ENCODE data around the gene PHF3. TPM values are rescaled to one million over a fixed set of nuclear protein-coding genes. Genes with fewer than 3 reads are reported as not detected.

PHF3 gene
- total and polyA plus RNA-seq, 2 experiments from 2014 or later = 15.3 to 34.7 TPM

DNA sequence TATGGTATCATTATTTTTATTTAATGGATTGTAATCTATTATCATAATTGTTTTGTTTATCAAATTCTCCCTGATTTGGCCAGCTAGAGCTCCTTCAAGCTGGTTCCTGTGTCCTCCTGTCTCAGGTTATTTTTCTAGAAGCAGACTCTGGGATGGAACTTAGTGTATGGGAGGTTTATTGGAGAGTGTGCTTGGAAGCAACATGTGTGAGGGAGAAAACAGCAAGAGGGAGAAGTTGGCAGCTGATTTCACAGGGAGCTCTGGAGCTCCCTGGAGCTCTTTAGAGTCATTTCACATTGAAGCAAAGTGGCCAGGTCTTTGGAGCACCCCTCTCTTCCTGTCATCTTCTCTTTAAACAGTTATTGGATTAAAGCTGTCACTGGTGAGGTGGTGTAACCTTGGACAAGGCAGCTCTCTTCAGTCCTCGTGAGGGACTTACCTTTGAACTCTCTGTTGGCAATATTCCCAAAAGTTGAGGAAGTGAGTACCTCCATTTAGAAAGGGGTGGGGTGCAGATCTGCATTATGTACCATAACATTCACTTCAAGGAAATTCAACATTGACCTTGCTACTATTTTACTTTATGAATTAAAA, 103.6 kb downstream of the PHF3 start:
- no peaks in the 10 kb centered on the region for H3K9me3 ChIP-seq (ENCODE audit: low read depth)
- no peak overlapping the region for H2AFZ ChIP-seq
- H3F3A ChIP-seq (ENCODE audit: insufficient read depth) = peaks cover 7% of the 10 kb centered on the region
- no peaks in the 10 kb centered on the region for H3K36me3 ChIP-seq (ENCODE audit: low read depth)
- no peak for DNase-seq
- H3K4me2 ChIP-seq (ENCODE audit: unreplicated experiment) = no peak overlapping the region
- in situ Hi-C loops (cut with MboI) = no loop called here
- H4K20me1 ChIP-seq (ENCODE audit: insufficient read depth) = no peaks in the 10 kb centered on the region
- TF ChIP-seq EZH2 (IDR thresholded peaks at IDR 0.05; ENCODE audit: insufficient read depth, poor library complexity, severe bottlenecking) (no peak), EZH2phosphoT487 (IDR thresholded peaks at IDR 0.05; ENCODE audit: insufficient read depth, low read depth) (no peak)
- no peak overlapping the region for H3K9ac ChIP-seq
- no peak overlapping the region for H3K4me3 ChIP-seq
- H3K27ac ChIP-seq = no peak overlapping the region
- H3K9me2 ChIP-seq (ENCODE audit: insufficient read depth) = no peaks in the 10 kb centered on the region
- no peaks in the 10 kb centered on the region for H3K79me2 ChIP-seq (ENCODE audit: insufficient read depth)
- peaks cover 15% of the 10 kb centered on the region for H3K4me1 ChIP-seq (ENCODE audit: insufficient read depth)
- H3K27me3 ChIP-seq (replicated peaks; ENCODE audit: insufficient read depth) = no peaks in the 10 kb centered on the region; the same call in 1 of the 2 replicates
- 44 to 48% methylated on average over 1 of the region's 1 CpG for WGBS, 2 experiments (ENCODE audit: low coverage in 1 of 2, low lambda C conversion rate in 2 of 2, missing lambda C conversion rate in 2 of 2)

GRCh38 chr6:63740709-63741108, 105.1 kb downstream of the PHF3 start:
- no peak overlapping the region for H2AFZ ChIP-seq
- H3K36me3 ChIP-seq (ENCODE audit: low read depth) = no peaks in the 10 kb centered on the region
- H3F3A ChIP-seq (ENCODE audit: insufficient read depth) = peaks cover 7% of the 10 kb centered on the region
- no peak overlapping the region for H3K9ac ChIP-seq
- no peak overlapping the region for H3K27ac ChIP-seq
- peaks cover 15% of the 10 kb centered on the region for H3K4me1 ChIP-seq (ENCODE audit: insufficient read depth)
- in situ Hi-C loops (cut with MboI) = no loop called here
- no peak overlapping the region for H3K4me3 ChIP-seq
- H3K9me2 ChIP-seq (ENCODE audit: insufficient read depth) = no peaks in the 10 kb centered on the region
- WGBS, 2 experiments (ENCODE audit: low coverage in 1 of 2, low lambda C conversion rate in 2 of 2, missing lambda C conversion rate in 2 of 2) = 0 to 4% methylated on average over 2 of the region's 2 CpGs
- no peaks in the 10 kb centered on the region for H3K9me3 ChIP-seq (ENCODE audit: low read depth)
- no peak for TF ChIP-seq EZH2 (IDR thresholded peaks at IDR 0.05; ENCODE audit: insufficient read depth, poor library complexity, severe bottlenecking)
- TF ChIP-seq EZH2phosphoT487 (IDR thresholded peaks at IDR 0.05; ENCODE audit: insufficient read depth, low read depth) = no peak
- H3K79me2 ChIP-seq (ENCODE audit: insufficient read depth) = no peaks in the 10 kb centered on the region
- peak; percentile 74 for DNase-seq
- no peak overlapping the region for H3K4me2 ChIP-seq (ENCODE audit: unreplicated experiment)
- H3K27me3 ChIP-seq (replicated peaks; ENCODE audit: insufficient read depth) = no peaks in the 10 kb centered on the region; the same call in 1 of the 2 replicates
- H4K20me1 ChIP-seq (ENCODE audit: insufficient read depth) = no peaks in the 10 kb centered on the region

DNA sequence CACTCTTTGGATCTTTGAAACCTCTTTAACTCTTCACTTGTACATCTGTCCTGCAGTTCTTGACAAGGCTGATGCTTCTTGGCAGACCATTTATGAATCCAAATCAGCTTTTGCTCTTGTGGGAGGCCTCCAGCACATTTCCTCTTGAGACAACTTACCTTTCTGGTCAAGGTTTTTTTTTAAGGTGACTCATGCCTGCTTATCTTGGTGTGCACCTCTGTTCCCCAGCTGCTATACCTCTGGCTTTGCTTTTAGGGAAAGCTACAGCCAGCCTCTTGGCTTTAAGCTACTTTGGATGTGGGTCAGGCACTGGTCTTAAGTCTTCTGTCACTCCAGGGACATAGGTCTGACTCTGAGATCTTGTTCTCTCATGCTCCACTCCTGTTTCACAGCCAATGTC, 106.5 kb downstream of the PHF3 start:
- Histone ChIP-seq H3K4me1 (ENCODE audit: insufficient read depth) (peaks cover 15% of the 10 kb centered on the region), H3K36me3 (ENCODE audit: low read depth) (no peaks in the 10 kb centered on the region), H3K9me3 (ENCODE audit: low read depth) (no peaks in the 10 kb centered on the region), H3F3A (ENCODE audit: insufficient read depth) (peaks cover 7% of the 10 kb centered on the region), H3K4me3 (no peak overlapping the region), H3K79me2 (ENCODE audit: insufficient read depth) (no peaks in the 10 kb centered on the region), H3K4me2 (ENCODE audit: unreplicated experiment) (no peak overlapping the region), H3K27ac (no peak overlapping the region), H2AFZ (no peak overlapping the region), H3K27me3 (replicated peaks; ENCODE audit: insufficient read depth) (no peaks in the 10 kb centered on the region; the same call in 1 of the 2 replicates), H4K20me1 (ENCODE audit: insufficient read depth) (no peaks in the 10 kb centered on the region), H3K9me2 (ENCODE audit: insufficient read depth) (no peaks in the 10 kb centered on the region), H3K9ac (no peak overlapping the region)
- no peak for DNase-seq
- TF ChIP-seq EZH2 (IDR thresholded peaks at IDR 0.05; ENCODE audit: insufficient read depth, poor library complexity, severe bottlenecking) (no peak), EZH2phosphoT487 (IDR thresholded peaks at IDR 0.05; ENCODE audit: insufficient read depth, low read depth) (no peak)
- in situ Hi-C loops (cut with MboI) = no loop called here

DNA sequence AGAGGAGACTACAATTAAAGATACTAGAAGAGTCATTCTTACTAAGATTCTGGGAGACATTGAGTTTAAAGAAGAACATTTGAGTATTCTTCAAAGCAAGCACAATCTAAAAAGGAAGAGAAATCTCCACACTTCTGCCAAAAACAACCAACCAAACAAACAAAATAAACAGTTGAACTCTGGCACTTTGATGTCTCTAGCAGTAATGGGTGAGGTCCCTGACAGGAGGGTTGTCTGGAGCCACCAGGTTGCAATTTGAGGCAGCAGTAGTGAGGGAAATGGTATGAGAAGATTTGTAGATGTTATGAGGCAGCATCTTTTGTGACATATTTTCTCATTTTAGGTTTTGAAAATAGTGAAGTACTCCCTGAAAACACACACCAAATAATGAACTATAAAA, 108.1 kb downstream of the PHF3 start:
- Histone ChIP-seq H3K9me2 (ENCODE audit: insufficient read depth) (no peaks in the 10 kb centered on the region), H3K36me3 (ENCODE audit: low read depth) (no peaks in the 10 kb centered on the region)
- in situ Hi-C loops (cut with MboI) = no loop called here

DNA sequence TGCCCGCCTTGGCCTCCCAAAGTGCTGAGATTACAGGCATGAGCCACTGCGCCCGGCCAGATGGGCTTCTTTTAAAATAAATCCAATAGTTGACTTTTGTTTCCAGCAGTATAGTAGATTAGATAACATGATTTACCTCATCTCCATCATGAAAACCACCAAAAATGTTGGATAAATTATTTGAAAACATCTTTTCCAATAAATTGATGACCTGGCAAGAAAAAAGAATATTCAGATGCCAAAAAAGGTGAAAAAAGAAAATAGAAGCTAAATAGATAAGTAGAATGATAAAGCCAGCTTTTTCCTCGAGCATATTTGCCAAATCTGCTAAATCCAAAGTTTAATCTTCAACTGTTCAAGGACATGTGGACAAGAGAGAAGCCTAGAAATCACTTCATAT, 109.2 kb downstream of the PHF3 start:
- in situ Hi-C loops (cut with MboI) = no loop called here
- H3K9me3 ChIP-seq (ENCODE audit: low read depth) = no peaks in the 10 kb centered on the region

More for the DNA sequence above, 108.1 kb downstream of the PHF3 start:
- H2AFZ ChIP-seq = no peak overlapping the region
- no peak for DNase-seq
- H3K79me2 ChIP-seq (ENCODE audit: insufficient read depth) = no peaks in the 10 kb centered on the region
- no peaks in the 10 kb centered on the region for H4K20me1 ChIP-seq (ENCODE audit: insufficient read depth)
- H3K9ac ChIP-seq = no peak overlapping the region
- no peak overlapping the region for H3K27ac ChIP-seq
- H3K9me3 ChIP-seq (ENCODE audit: low read depth) = no peaks in the 10 kb centered on the region
- H3K4me2 ChIP-seq (ENCODE audit: unreplicated experiment) = no peak overlapping the region
- TF ChIP-seq EZH2phosphoT487 (IDR thresholded peaks at IDR 0.05; ENCODE audit: insufficient read depth, low read depth) (no peak), EZH2 (IDR thresholded peaks at IDR 0.05; ENCODE audit: insufficient read depth, poor library complexity, severe bottlenecking) (no peak)
- peaks cover 15% of the 10 kb centered on the region for H3K4me1 ChIP-seq (ENCODE audit: insufficient read depth)
- H3K27me3 ChIP-seq (replicated peaks; ENCODE audit: insufficient read depth) = no peaks in the 10 kb centered on the region; the same call in 1 of the 2 replicates
- H3K4me3 ChIP-seq = no peak overlapping the region
- peaks cover 7% of the 10 kb centered on the region for H3F3A ChIP-seq (ENCODE audit: insufficient read depth)

More for the DNA sequence above, 109.2 kb downstream of the PHF3 start:
- Histone ChIP-seq H2AFZ (no peak overlapping the region), H3K9ac (no peak overlapping the region), H4K20me1 (ENCODE audit: insufficient read depth) (no peaks in the 10 kb centered on the region), H3K9me2 (ENCODE audit: insufficient read depth) (no peaks in the 10 kb centered on the region), H3K4me1 (ENCODE audit: insufficient read depth) (peaks cover 15% of the 10 kb centered on the region), H3K27me3 (replicated peaks; ENCODE audit: insufficient read depth) (no peaks in the 10 kb centered on the region; the same call in 1 of the 2 replicates), H3F3A (ENCODE audit: insufficient read depth) (peaks cover 7% of the 10 kb centered on the region), H3K4me3 (no peak overlapping the region), H3K4me2 (ENCODE audit: unreplicated experiment) (no peak overlapping the region), H3K27ac (no peak overlapping the region), H3K79me2 (ENCODE audit: insufficient read depth) (no peaks in the 10 kb centered on the region), H3K36me3 (ENCODE audit: low read depth) (no peaks in the 10 kb centered on the region)
- no peak for TF ChIP-seq EZH2 (IDR thresholded peaks at IDR 0.05; ENCODE audit: insufficient read depth, poor library complexity, severe bottlenecking)
- TF ChIP-seq EZH2phosphoT487 (IDR thresholded peaks at IDR 0.05; ENCODE audit: insufficient read depth, low read depth) = no peak
- DNase-seq = no peak
- WGBS, 2 experiments (ENCODE audit: low coverage in 1 of 2, low lambda C conversion rate in 2 of 2, missing lambda C conversion rate in 2 of 2) = 80 to 83% methylated on average over 4 of the region's 4 CpGs
